RWPE1 (cell line): Measurements from ENCODE around the gene SLC25A1.

ENCODE experiments used
- CTCF ChIA-PET: fragments of 350-600 bp; sonication (Branson Sonifier 250); formaldehyde crosslinking; extraction: SDS; loops from one replicate; lab custom pipeline; 2021; lab: Yijun Ruan, JAX
- POLR2A ChIA-PET: fragments of 400-600 bp; formaldehyde crosslinking; extraction: SDS; loops from one replicate; lab custom pipeline; 2020; ENCODE audit warnings: antibody characterized with exemption; ENCODE audit not compliant: low non-redundant PET; lab: Yijun Ruan, JAX
- DNase-seq: peaks from one replicate; pipeline ENCODE4 v3.0.0; 2012; ENCODE audit warnings: low spot score
- H3K27ac ChIP-seq: fragments of 450-650 bp; 2 replicates; pipeline ENCODE4 v1.5.1; 2017
- TF ChIP-seq, protein P1 (sequence below): fragments of 450-650 bp; conservative IDR thresholded peaks from 2 replicates; pipeline ENCODE4 v1.5.1; 2017; ENCODE audit warnings: low read depth, mild to moderate bottlenecking

SLC25A1 gene

GRCh38 chr22:19178065-19178656 is 375 bp downstream of the SLC25A1 start:
- peak; percentile 19 for DNase-seq
- TF ChIP-seq, protein P1, sequence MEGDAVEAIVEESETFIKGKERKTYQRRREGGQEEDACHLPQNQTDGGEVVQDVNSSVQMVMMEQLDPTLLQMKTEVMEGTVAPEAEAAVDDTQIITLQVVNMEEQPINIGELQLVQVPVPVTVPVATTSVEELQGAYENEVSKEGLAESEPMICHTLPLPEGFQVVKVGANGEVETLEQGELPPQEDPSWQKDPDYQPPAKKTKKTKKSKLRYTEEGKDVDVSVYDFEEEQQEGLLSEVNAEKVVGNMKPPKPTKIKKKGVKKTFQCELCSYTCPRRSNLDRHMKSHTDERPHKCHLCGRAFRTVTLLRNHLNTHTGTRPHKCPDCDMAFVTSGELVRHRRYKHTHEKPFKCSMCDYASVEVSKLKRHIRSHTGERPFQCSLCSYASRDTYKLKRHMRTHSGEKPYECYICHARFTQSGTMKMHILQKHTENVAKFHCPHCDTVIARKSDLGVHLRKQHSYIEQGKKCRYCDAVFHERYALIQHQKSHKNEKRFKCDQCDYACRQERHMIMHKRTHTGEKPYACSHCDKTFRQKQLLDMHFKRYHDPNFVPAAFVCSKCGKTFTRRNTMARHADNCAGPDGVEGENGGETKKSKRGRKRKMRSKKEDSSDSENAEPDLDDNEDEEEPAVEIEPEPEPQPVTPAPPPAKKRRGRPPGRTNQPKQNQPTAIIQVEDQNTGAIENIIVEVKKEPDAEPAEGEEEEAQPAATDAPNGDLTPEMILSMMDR: no peak
- ChIA-PET POLR2A (interaction anchor here (0.6 kb wide), 1 partner anchor 1021 kb away, joined by 9 read pairs; no protein-coding TSS in a partner anchor), CTCF (no interaction called here)
- H3K27ac ChIP-seq: peak overlapping the region; percentile 96

DNA sequence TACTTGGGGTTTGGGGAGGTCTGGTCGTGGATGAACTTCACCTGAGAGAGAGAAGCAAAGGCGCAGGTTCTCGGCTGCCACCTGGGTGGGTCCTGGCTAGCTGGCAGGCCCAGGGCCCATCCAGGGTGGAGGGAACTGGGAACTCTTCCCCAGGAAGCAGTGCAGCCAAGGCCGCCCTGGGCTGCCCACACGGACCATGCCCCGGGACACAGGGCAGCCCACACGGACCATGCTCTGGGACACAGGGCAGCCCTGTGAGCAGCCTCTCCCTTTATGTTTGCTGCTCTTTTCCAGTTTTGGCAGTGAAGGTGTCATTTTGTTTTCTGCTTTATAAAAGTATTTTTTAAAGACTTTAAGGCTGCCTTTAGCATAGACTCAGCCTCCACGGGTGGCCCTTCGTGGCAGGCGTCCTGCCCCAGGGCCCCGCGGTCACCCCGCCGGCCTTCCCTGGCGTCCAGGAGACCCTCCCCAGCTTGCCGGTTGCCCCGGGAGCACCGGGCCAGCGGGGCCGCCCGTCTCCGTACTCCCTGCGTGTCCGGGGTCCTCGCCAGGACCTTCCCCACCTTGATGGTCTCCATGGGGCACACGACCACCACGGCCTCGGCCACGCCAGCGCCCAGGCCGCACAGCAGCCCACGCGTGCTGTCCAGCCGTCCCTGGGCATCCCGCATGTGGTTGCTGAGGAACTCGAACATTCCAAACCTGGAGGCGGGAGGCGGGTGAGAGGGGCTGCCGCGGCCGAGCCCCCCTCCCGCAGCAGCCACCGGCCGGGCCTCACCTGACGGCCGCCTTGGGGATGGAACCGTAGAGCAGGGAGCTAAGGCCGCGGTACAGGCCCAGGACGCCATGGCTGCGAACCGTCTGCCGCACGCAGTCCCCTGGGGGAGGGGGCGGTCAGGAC is 1.1 kb downstream of the SLC25A1 start:
- ChIA-PET CTCF (no interaction called here), POLR2A (no interaction called here)
- TF ChIP-seq, protein P1: no peak
- H3K27ac ChIP-seq: peak overlapping the region; percentile 96
- DNase-seq: no peak

GRCh38 chr22:19176732-19177131 is 1.8 kb downstream of the SLC25A1 start:
- TF ChIP-seq, protein P1: no peak
- H3K27ac ChIP-seq: peak overlapping the region; percentile 96
- no peak for DNase-seq
- CTCF ChIA-PET: no interaction called here
- POLR2A ChIA-PET: no interaction called here

DNA sequence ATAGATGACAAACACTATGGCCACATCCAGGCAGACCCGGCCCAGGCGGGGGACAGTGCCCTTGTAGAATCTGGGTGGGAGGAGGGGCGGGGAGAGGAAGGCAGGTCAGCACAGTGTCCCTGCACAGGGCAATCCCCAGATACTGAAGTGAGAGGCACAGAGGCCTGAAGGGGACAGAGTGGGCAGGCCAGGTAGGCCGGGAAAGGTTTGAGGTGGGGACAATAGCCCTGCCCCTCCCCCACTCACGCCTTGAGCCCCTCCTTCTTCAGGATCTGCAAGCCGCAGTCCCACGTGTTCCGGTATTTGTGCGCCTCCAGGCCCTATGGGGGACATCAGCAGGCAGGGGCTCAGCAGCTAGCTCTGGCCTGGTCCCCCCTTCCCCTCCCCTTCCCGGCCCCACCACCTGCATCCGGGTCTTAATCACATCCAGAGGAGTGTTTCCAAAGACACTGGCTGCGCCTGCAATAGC is 2.3 kb downstream of the SLC25A1 start:
- ChIA-PET CTCF (no interaction called here), POLR2A (no interaction called here)
- DNase-seq: no peak
- peak overlapping the region; percentile 96 for H3K27ac ChIP-seq
- TF ChIP-seq, protein P1: no peak

- CTCF ChIA-PET: interaction anchor here (0.5 kb wide), 1 partner anchor 90 kb away, joined by 4 read pairs; no protein-coding TSS in a partner anchor
- POLR2A ChIA-PET: no interaction called here
- peak overlapping the region; percentile 96 for H3K27ac ChIP-seq
- DNase-seq: no peak
- TF ChIP-seq, protein P1: no peak
Measured at GRCh38 chr22:19175602-19176174, 2.8 kb downstream of the SLC25A1 start.

DNA sequence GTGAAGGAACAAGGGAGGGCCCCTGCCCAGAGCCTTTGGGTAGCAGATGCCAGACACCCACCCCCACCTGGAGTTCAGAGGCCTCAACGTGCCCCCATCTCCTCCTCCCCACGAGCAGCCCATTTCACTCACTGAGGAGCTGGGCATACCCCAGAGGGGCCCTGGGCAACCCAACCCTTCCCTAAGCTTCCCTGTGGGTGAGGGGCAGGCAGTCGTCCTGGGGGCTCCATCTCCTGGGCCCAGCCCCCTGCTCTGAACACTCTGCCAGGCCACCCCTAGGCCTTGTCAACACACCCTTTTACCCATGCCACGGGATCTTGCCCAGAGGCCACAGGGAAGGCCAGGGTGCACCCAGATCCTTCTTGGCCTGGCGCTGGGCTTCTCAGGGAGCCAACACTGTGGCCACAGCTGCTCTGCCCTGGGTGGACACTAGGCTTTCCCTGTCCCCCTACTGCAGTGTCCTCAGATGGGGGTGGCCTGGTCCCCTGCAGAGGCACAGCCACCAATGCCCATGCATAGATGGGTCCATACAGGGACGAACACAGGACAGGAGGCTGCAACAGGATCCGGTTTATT is 3.4 kb downstream of the SLC25A1 start:
- CTCF ChIA-PET: interaction anchor here (0.5 kb wide), 1 partner anchor 89 kb away, joined by 4 read pairs; no protein-coding TSS in a partner anchor

More for the DNA sequence above, 3.4 kb downstream of the SLC25A1 start:
- no peak for DNase-seq
- POLR2A ChIA-PET: interaction anchor here (0.6 to 1.1 kb wide), 3 partner anchors 31 to 116 kb away, joined by 3 to 5 read pairs (median 3); partner anchors contain the start of genes CLTCL1 and ESS2
- H3K27ac ChIP-seq: peak overlapping the region; percentile 96
- TF ChIP-seq, protein P1: no peak
